GM19452 (cell line): Measurements from ENCODE around the gene FGD6.
"Not testable (repeated sequence)": the region's sequence is repeated elsewhere in the genome, so short reads cannot be mapped to it uniquely, and the experiment has no call there.

ENCODE experiments used
- ATAC-seq: cut with Tn5 transposase; IDR thresholded peaks from one replicate; pipeline ENCODE4 v1.9.1; 2021; ENCODE audit not compliant: unreplicated experiment

Gene FGD6

DNA sequence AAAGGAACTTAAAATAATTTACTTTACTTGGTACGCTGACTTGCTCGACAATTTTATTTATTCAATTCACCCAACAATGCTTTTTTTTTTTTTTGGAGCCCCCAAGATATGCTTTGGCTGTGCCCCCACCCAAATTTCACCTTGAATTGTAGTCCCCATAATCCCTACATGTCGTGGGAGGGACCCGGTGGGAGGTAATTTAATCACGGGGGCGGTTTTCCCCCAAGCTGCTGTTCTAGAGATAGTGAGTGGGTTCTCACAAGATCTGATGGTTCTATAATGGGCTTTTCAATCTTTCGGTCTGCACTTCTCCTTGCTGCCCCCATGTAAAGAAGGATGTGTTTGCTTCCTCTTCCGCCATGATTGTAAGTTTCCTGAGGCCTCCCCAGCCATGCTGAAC, 10.4 kb downstream of the FGD6 start:
- no peak for ATAC-seq

DNA sequence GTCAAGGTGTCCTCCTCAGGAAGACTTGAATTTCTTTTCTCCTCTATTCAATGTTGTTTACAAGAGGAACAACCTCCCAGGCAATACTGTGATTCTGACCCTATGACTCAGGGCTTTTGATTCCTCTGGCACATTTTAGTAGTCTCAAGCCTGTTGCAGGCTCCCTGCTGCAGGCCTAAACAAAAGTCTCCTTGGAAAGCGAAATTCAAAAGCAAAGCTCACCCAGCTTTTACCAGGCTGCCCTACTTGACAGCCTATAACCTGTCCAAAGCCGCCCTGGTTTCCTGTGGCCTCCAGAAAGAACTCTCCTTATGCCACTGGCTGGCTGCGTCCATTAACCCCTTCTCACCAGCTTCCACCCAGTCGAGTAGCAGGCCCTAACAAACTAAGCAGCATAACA, 11.6 kb downstream of the FGD6 start:
- no peak for ATAC-seq

DNA sequence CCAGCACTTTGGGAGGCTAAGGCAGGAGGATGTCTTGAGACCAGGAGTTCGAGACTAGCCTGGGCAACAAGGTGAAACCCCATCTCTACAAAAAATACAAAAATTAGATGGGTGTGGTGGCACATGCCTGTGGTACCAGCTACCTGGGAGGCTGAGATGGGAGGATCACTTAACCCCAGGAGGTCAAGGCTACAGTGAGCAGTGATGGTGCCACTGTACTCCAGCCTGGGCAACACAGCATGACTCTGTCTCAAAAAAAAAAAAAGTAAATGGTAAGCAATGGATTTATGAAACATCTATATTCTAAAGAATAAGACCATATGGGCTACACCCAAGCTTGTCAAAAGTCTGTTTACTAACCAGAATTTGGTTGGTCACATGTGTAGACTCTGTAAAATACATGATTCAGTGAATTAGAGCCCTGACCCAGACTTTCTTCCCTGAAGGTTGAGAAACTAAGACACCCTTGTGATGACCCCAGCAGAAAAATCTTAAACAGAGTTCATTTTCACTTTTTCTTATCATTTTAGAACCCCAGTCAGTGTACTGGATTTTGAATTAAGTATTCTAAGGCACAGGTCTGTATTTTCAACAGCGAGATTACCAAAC, 12.1 kb downstream of the FGD6 start:
- no peak for ATAC-seq

DNA sequence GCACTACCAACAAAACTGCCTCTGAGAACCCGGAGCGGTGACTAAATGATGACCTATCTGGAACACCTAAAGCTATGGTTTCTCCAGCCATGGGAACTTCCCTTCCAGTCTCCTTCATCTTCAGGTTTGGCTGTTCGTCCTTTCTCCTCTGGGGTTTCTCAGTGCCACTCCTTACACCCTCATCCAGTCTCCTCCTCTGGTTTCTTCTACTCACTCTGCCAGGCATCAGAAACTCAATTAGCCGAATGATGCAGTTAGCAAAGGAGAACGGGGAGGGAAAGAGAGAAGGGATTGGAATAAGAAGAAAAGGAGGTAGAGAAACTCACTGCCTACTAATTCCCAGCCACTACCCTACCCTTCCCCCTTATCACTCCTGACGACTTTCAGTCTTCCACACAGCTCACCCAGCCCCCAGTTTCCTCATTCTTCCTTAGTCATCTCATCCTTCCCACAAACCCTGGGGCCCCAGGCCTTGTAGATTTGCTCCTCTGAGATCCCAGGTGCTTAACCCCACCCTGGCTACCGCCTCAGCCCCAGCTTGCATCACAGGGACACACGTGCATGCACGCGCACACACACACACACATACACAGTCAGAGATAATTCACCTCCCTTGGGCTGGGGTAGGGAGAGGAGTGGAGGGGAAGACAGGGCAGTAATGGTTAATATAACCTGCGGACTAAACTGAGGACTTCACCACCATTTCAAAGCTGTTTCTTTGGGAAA, 13.0 kb downstream of the FGD6 start:
- no peak for ATAC-seq

DNA sequence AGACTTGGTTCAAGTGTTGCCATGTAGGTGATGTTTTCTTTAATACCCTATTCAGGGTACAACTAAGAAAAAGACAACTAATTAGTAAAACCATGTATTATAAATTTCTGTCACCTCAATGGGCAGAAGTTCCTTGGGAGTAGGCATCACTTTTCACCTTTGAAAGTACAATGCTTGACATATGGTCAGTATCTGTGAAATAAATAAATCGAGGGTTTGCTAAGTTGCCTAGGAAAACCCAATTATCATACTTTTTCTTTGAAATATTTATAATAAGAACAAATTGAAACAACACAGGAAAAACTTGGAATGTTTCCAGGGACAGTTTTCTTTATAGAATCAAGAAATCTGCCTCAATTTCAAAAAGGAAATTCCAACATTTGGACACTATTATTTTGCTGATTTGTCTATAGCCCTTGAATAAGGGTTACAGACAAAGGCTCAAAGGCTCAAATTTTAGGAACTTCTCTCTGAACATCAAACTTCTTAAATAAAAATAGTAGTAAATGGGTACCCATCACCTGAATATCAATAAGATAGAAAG, 13.7 kb downstream of the FGD6 start:
- no peak for ATAC-seq

DNA sequence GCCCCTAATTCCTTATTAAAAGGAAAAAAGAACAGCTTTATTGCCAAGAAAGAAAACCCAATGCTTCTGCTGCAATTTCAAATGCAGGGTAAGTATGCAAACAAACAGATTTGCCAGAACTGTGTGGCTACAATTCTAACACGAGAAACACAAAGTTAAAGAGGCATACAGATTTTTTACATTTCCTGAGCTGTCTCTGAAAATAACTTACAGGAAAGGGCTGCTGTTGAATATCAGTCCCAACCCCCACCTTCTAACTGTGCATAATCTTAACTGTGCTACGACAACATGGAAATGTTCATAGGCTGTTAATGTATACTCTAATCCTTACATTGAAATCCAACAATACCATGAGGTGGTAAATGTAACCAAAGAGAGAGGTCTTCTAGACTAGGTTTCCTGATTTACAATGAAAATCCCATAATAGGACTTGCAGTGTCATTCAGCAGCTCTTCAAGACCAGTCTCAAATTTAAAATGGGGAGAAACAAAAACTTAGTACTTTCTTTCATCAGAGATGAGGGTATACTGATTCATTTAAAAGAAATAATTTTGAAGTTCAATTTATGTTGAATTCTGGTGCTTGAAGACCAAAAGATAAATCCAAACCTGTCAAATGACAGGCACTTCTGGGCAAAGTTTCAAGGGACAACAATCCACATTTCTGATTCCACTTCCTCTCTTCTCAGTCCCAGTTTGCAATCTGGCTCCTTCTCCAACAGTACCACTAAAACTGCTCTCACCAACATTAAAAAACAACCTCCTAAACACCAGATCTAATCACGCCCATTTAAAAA, 14.4 kb downstream of the FGD6 start:
- ATAC-seq = no peak

DNA sequence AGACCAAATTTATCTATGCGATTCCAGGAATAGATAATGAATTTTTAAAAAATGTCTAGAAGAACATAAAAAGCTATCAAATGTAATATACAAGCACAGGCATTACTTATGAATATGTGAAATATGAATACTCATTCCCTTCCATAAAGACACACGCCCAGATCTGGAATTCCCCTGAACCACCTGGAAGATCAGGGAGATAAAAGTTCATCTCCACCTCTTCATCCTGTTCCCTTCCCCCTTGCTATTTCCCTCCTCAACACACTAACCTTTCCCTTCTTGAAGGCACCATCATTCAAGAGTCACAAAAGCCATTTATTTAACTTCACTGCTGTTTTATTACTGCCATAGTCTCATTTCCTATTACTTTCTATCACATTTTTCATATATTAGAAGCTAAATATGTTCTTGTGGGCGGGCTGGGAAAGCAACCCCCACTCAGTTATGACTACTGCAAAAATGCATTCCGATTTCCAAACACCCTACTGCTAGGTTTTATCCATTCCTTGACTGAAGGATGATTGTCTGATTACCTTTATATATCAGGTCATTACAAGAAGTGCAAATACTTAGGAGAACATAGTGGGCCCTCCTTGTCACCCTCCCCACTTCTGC, 16.1 kb downstream of the FGD6 start:
- no peak for ATAC-seq

DNA sequence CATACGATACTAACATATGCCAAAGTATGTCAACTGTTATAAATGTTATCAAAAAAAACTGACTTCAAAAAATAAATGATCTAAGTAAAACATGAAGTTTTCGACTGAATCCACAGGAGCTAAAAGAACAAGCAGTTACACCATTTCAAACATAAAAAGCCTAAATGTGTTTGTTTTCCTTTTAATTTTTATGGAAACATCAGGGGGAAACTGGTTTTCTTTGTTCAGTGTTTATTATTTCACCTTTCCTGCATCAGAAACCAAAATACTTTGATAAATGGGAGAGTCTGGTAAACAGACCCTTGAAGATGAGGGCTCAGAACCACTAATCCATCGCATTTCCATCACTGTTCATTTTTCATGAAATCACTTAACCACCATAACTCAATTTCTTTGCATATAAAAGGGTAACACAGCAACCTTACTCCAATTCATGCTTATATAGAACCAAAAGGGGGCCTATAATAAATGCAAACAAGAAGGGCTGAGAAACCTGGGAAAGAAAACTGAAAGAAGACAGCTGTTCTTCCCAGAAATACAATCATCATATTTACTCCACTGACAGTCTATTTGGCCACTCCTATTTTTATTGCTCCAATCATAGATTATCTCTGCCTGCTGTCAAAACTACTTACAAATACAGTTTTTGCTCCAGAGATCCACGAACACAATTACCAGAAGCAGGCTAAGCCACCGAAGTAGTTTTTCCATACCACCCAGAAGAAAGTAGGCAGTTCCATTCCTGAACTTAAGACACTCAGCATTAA, 17.0 kb downstream of the FGD6 start:
- ATAC-seq = no peak

DNA sequence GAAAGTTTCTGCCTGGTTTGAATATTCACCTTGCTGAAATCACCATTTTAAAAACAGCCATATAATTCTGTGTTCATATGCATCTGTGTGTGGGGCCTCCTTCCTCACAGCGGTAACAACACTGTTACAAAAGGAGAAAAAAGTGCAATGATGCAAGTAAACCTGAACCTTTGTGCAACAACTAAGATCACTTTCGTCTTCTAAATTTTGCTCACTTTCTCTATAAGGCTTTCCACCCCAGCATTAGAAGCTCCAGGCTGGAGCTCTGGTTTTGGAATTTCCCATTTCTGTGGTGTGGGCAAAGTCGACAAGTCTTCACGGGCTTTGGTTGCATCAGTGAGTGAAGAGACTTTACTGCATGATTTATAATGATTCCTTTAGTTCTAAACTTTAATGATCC, 18.4 kb downstream of the FGD6 start:
- no peak for ATAC-seq

DNA sequence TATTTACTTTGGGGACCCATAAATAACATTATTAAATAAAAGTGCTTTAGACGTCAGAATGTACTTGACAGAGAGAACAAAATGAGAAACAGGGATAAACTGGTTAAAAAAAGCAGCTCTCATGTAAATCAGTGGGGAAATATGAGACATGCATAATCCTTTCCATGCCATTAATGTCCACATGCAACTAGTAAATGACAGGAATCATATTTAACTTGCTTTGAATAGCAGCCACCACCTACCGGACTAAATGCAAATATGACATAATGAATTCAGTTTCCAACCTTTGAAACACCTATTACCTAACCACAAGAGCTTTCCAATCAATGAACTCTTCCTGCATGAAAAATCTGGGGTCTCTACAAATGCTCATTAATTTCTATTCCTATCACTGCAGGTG, 19.6 kb downstream of the FGD6 start:
- ATAC-seq = no peak

DNA sequence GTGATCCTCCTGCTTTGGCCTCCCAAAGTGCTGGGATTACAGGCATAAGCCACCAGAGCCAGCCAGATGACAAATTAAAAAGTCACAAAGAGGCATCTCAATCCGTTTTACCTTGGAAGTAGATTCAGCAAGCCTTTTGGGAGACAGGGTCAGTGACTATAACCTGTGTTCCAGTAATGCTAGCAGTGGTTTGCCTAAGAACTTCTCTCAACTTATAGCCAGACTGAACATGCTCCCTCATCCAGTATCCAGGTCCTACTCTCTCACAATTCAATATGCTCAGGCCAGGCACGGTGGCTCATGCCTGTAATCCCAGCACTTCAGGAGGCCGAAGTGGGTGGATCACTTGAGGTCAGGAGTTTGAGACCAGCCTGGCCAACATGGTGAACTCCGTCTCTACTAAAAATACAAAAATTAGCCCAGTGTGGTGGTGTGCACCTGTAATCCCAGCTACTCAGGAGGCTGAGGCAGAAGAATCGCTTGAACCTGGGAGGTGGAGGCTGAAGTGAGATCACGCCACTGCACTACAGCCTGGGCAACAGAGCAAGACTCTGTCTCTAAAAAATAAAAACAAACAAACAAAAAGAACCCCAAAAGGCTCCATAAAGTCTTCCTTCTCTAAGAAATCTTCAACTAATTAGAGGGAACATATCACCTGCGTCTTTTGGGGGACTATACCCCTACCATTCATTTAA, 20.2 kb downstream of the FGD6 start:
- ATAC-seq = not testable (repeated sequence)

DNA sequence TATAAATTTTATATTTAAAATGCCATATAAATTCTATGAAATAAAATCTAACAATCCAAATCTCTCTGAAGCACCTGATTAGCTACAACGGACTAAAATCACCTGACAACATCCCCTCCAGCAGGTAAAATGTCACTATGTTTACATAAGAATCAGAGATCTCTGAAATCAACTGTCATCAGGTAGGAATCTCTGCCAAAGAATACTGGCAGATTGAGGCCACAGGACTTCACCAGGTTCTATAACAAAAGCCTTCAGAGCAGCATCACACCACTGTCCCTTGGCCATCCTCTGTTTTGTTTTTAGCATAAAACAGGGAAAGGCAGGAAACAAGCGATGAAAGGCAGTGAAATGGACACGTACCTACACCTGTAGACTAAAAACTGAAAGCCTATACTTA, 22.1 kb downstream of the FGD6 start:
- ATAC-seq = no peak

DNA sequence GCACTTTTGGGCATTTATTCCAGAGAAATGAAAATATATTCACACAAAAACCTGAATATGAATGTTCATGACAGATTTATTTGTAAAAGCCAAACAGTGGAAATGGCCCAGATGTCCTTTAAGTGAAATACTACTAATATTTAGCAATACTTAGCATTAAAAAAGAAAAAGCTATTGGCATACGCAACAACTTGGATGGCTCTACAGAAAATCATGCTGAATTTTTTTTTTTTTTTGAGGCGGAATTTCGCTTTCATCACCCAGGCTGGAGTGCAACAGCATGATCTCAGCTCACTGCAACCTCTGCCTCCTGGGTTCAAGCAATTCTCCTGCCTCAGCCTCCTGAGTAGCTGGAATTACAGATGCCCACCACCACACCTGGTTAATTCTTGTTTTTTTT, 24.1 kb downstream of the FGD6 start:
- ATAC-seq = no peak

DNA sequence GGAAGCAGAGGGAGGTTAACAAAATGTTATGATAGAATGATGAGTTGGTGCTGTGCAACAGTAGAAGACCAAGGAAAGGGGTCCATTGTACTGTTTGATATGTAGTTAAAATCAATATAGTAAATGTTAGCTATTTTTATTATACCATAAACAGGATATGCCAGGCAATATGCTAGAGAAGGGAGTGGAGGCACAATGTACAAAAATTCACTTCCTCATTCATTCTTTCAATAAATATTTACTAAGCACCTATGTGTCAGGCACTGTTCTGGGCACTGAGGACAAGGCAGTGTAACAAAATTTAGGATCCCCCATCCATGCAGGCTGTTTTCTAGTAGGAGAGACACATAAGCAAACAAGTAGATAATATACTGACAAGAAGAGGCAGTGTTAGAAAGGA, 25.0 kb downstream of the FGD6 start:
- no peak for ATAC-seq

DNA sequence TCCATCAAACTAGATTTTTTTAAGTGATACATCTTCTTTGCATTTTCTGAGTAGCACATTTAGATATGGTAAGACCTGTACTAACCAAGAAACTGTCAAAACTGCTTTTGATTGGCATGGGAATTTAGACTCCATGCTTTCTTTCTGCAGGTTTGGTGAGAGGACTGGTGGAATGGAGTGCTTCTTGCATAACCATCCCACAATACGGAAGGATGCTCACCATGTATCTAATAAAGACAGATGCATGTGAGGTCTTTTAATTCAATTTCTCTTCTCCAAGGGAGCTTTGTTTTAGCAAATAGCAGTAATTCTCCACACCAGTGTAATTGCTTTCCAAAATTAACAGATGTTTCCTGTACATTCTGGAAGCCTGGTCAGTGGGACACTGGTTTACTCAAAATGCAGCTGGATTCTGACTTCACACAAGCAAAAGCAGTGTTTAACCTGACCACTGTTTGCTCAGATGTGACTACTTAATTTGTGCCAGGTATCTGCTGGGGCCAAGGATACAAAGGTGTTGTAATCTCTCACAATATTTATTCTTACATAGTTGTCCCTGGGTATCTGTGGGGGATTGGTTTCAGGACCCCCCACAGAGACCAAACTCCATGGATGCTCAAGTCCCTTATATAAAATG, 26.1 kb downstream of the FGD6 start:
- ATAC-seq = no peak

DNA sequence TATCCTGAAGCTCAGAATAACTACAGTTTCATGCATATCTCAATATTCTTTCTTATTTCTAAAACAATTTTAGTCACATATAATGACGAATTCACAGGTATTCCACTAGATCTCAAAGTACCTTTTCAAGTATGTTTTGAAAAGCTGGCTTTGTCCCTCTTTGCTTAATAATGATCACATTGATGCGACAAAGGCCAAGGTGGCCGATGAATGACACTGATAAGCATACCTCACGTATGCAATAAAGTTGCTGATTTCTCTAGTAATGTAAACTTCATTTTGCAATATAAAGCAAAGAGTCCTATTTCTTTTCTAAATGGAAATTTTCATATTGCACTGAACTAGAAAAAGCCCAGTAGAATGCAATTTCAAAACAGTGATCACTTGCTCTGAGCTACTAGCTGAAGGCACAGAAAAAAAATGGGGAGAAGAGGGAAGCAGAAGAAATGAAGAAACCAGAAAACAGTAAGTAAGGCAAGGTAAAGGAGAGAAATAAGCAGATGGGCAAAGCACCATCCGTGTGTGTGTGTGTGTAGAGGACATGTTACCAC, 29.3 kb downstream of the FGD6 start:
- ATAC-seq = no peak

DNA sequence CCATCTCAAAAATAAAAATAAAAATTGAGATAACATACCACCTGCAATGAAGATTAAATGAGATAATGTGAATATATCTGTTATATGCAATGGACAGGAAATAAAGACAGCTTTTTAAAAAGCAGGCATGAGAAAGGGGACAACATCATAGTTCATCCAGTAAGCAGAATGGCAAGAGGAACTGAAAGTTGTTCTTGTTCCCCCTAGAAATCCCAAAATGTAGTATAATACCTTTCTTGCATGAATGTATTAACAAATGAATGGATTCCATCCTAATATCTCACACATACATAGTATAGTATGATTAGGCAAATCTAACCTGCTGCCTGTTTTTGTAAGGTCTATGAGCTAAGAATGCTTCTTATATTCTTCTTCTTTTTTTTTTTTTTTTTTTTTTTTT, 31.4 kb downstream of the FGD6 start:
- no peak for ATAC-seq

DNA sequence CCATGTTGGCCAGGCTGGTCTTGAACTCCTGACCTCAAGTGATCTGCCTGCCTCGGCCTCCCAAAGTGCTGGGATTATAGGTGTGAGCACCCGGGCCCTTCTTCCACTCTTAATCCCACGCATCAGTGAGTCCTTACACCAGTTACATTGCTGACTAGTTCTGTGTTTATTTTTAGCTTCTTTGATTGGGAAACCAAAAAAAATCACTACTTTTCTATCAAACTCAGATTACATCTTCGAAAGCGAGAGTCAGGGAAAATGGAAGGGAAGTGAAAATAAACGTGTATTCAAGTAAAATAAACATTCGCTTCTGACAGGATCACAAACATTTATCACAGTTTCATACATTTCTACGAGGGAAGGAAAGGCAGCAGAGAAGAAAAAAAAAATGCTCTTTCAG, 32.2 kb downstream of the FGD6 start:
- no peak for ATAC-seq

DNA sequence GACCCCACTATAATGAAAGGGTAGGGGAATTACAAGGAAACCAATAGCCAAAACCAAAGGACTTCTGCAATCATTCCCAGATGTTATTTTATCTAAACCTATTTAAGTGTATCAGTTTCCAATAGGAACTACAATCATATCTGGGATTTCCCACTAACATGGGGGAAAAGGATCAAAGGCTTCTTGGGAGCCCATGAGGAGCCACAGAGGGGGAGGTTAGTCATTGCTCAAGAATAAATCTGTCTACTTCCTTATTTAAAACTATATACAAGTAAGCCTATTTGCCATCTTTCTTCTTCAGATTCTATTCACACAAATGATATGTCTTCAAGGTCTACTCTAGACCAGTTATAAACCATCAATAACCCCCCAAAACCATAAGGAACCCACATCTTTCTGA, 33.1 kb downstream of the FGD6 start:
- no peak for ATAC-seq
